Suprapubic skin (tissue), 4 donors: ENCODE data around the gene CLDN19. TPM values are rescaled to one million over a fixed set of nuclear protein-coding genes. Genes with fewer than 3 reads are reported as not detected.
"Not testable (repeated sequence)": the region's sequence is repeated elsewhere in the genome, so short reads cannot be mapped to it uniquely, and the experiment has no call there.

Experiments
- DNase-seq, 2 donors: peaks; one replicate each; pipeline ENCODE4 v3.0.0-alpha.2; 2019; ENCODE audit warnings: low spot score in 2 of 2
- H3K27ac ChIP-seq: fragments of 200-600 bp; sonication (generic); one replicate; pipeline ENCODE4 v1.5.1; 2019
- H3K27me3 ChIP-seq: fragments of 200-600 bp; sonication (generic); one replicate; pipeline ENCODE4 v1.5.1; 2019
- H3K36me3 ChIP-seq: fragments of 200-600 bp; sonication (generic); one replicate; pipeline ENCODE4 v1.5.1; 2019
- H3K4me1 ChIP-seq: fragments of 200-600 bp; sonication (generic); one replicate; pipeline ENCODE4 v1.5.1; 2019
- H3K4me3 ChIP-seq: fragments of 200-600 bp; sonication (generic); one replicate; pipeline ENCODE4 v1.5.1; 2019; ENCODE audit warnings: mild to moderate bottlenecking
- H3K9me3 ChIP-seq: fragments of 200-600 bp; sonication (generic); one replicate; pipeline ENCODE4 v1.5.1; 2019
- CTCF ChIP-seq, 2 donors: fragments of 200-600 bp in 1 of 2; fragments of 450-650 bp in 1 of 2; sonication (generic) in 1 of 2; IDR thresholded peaks; one replicate each; pipeline ENCODE4 v1.5.1; 2016 to 2019; ENCODE audit warnings: antibody characterized with exemption in 2 of 2, mild to moderate bottlenecking in 1 of 2, moderate library complexity in 1 of 2
- EP300 ChIP-seq: sonication (generic); formaldehyde crosslinking; IDR thresholded peaks from one replicate; pipeline ENCODE4 v1.6.1; 2017; ENCODE audit warnings: antibody characterized with exemption
- POLR2A ChIP-seq, 2 donors: fragments of 450-650 bp; IDR thresholded peaks; one replicate each; pipeline ENCODE4 v1.6.1; 2017; ENCODE audit warnings: antibody characterized with exemption in 2 of 2, mild to moderate bottlenecking in 2 of 2, moderate library complexity in 2 of 2
- POLR2AphosphoS5 ChIP-seq, 3 donors: sonication (generic); formaldehyde crosslinking; IDR thresholded peaks; one replicate each; pipeline ENCODE4 v1.6.1; 2017; ENCODE audit warnings: antibody characterized with exemption in 3 of 3
- WGBS: methylation state at CpG from one replicate; pipeline ENCODE4 v1.1.5; 2018; 5-methylcytosine and 5-hydroxymethylcytosine counted together
- total RNA-seq, 4 donors: library from RNA; depleted of rRNA; stranded (reverse); fragments of >200 nt; gene quantifications; one replicate each; pipeline ENCODE4 v1.1.0, GENCODE V29; 2016

Gene CLDN19
- total RNA-seq, 4 donors from 2014 or later, result 0.38 to 0.98 (median 0.44) TPM; not detected in 1

GRCh38 chr1:42723511-42723910 is 16.5 kb downstream of the CLDN19 start:
- WGBS, result 50% methylated on average over 6 of the region's 6 CpGs
- peak in 1 of 2 donors; percentile 28 for DNase-seq
- no peaks in the 10 kb centered on the region for H3K36me3 ChIP-seq
- H3K4me1 ChIP-seq, result no peaks in the 10 kb centered on the region
- H3K4me3 ChIP-seq, result no peak overlapping the region
- no peak for TF ChIP-seq EP300
- no peak for TF ChIP-seq POLR2A (IDR thresholded peaks at IDR 0.05)
- TF ChIP-seq CTCF (IDR thresholded peaks at IDR 0.05), result no peak
- no peak for TF ChIP-seq POLR2AphosphoS5 (IDR thresholded peaks at IDR 0.05)
- H3K9me3 ChIP-seq, result no peaks in the 10 kb centered on the region
- H3K27me3 ChIP-seq, result no peaks in the 10 kb centered on the region
- no peak overlapping the region for H3K27ac ChIP-seq

- not testable (repeated sequence) for H3K9me3 ChIP-seq, DNase-seq
Observed at GRCh38 chr1:42722403-42722802, 17.6 kb downstream of the CLDN19 start.

GRCh38 chr1:42721926-42722325 is 18.1 kb downstream of the CLDN19 start:
- Histone ChIP-seq H3K4me1 (no peaks in the 10 kb centered on the region), H3K4me3 (no peak overlapping the region), H3K27me3 (no peaks in the 10 kb centered on the region), H3K36me3 (no peaks in the 10 kb centered on the region), H3K9me3 (no peaks in the 10 kb centered on the region), H3K27ac (no peak overlapping the region)
- no peak for TF ChIP-seq POLR2AphosphoS5 (IDR thresholded peaks at IDR 0.05)
- TF ChIP-seq EP300, result no peak
- no peak for TF ChIP-seq CTCF (IDR thresholded peaks at IDR 0.05)
- TF ChIP-seq POLR2A (IDR thresholded peaks at IDR 0.05), result no peak
- DNase-seq, result peak in 1 of 2 donors; percentile 6
- WGBS, result 89% methylated on average over 3 of the region's 3 CpGs

More at GRCh38 chr1:42722403-42722802, 17.6 kb downstream of the CLDN19 start:
- H3K27me3 ChIP-seq, H3K4me1 ChIP-seq, H3K27ac ChIP-seq, H3K4me3 ChIP-seq, H3K36me3 ChIP-seq: not testable (repeated sequence)
- WGBS, result 96% methylated on average over 2 of the region's 2 CpGs

GRCh38 chr1:42720868-42721267 is 19.2 kb downstream of the CLDN19 start:
- WGBS, result 94% methylated on average over 1 of the region's 1 CpG
- Histone ChIP-seq H3K27ac (no peak overlapping the region), H3K9me3 (no peaks in the 10 kb centered on the region), H3K27me3 (no peaks in the 10 kb centered on the region), H3K36me3 (no peaks in the 10 kb centered on the region), H3K4me3 (no peak overlapping the region), H3K4me1 (no peaks in the 10 kb centered on the region)
- DNase-seq, result no peak
- no peak for TF ChIP-seq POLR2AphosphoS5 (IDR thresholded peaks at IDR 0.05)
- no peak for TF ChIP-seq CTCF (IDR thresholded peaks at IDR 0.05)

- H3K4me1 ChIP-seq, H3K4me3 ChIP-seq, DNase-seq, H3K9me3 ChIP-seq, H3K27ac ChIP-seq, H3K27me3 ChIP-seq: not testable (repeated sequence)
- peaks cover 13% of the 10 kb centered on the region for H3K36me3 ChIP-seq
Observed at GRCh38 chr1:42714441-42714840, 25.6 kb downstream of the CLDN19 start.

- Histone ChIP-seq H3K4me3 (no peak overlapping the region), H3K27me3 (no peaks in the 10 kb centered on the region), H3K36me3 (peaks cover 13% of the 10 kb centered on the region), H3K27ac (no peak overlapping the region), H3K9me3 (peaks cover 9% of the 10 kb centered on the region), H3K4me1 (no peaks in the 10 kb centered on the region)
- no peak for DNase-seq
- TF ChIP-seq CTCF (IDR thresholded peaks at IDR 0.05), result no peak
- TF ChIP-seq EP300, result no peak
Observed at GRCh38 chr1:42713293-42713692, 26.7 kb downstream of the CLDN19 start.

- DNase-seq, result not testable (repeated sequence)
- H3K36me3 ChIP-seq, result peaks cover 14% of the 10 kb centered on the region
Observed at GRCh38 chr1:42712808-42713207, 27.2 kb downstream of the CLDN19 start.

More at GRCh38 chr1:42712808-42713207, 27.2 kb downstream of the CLDN19 start:
- H3K4me3 ChIP-seq, H3K9me3 ChIP-seq, H3K27ac ChIP-seq, H3K4me1 ChIP-seq, H3K27me3 ChIP-seq: not testable (repeated sequence)
- 95% methylated on average over 3 of the region's 3 CpGs for WGBS
